Adrenal gland (tissue), 12 donors: Measurements from ENCODE around the gene TNS1. TPM values are rescaled to one million over a fixed set of nuclear protein-coding genes. Genes with fewer than 3 reads are reported as not detected.
A peak's percentile ranks its signal among the peaks of the same experiment; 100 is the strongest.

Experiments
- DNase-seq, 7 donors: peaks; one replicate each; pipeline ENCODE4 v3.0.0-alpha.2; 2019 to 2020
- H3K27ac ChIP-seq, 5 donors: fragments of 200-600 bp; sonication (generic) in 4 of 5; 1 replicate in 3 of 5; 2 replicates in 2 of 5; pipeline versions ENCODE4 v1.5.1 to v1.8.0; 2016 to 2020; ENCODE audit warnings: mild to moderate bottlenecking in 1 of 5
- H3K27me3 ChIP-seq: fragments of 200-600 bp; 2 replicates; pipeline ENCODE4 v1.8.0; 2021
- H3K36me3 ChIP-seq, 2 donors: fragments of 200-600 bp; replicated peaks in 1 of 2; 1 replicate in 1 of 2; 2 replicates in 1 of 2; pipeline versions ENCODE4 v1.5.1 to v1.8.0; 2018 to 2022
- H3K4me1 ChIP-seq, 2 donors: fragments of 200-600 bp; replicated peaks in 1 of 2; 1 replicate in 1 of 2; 2 replicates in 1 of 2; pipeline versions ENCODE4 v1.5.1 to v1.8.0; 2018 to 2021
- H3K4me3 ChIP-seq, 4 donors: fragments of 200-600 bp; sonication (generic) in 3 of 4; one replicate each; pipeline ENCODE4 v1.5.1; 2016 to 2018
- H3K9me3 ChIP-seq, 3 donors: fragments of 200-600 bp; sonication (generic) in 1 of 3; replicated peaks in 1 of 3; 1 replicate in 2 of 3; 2 replicates in 1 of 3; pipeline versions ENCODE4 v1.5.1 to v1.8.0; 2016 to 2021
- CTCF ChIP-seq, 6 experiments: fragments of 450-650 bp in 4 of 6; fragments of 200-600 bp in 2 of 6; sonication (generic) in 1 of 6; IDR thresholded peaks; 1 replicate in 5 of 6; 2 replicates in 1 of 6; pipeline versions ENCODE4 v1.5.1 to v1.8.0; 2016 to 2021; ENCODE audit warnings: antibody characterized with exemption in 6 of 6, mild to moderate bottlenecking in 2 of 6, moderate library complexity in 1 of 6
- POLR2A ChIP-seq, 2 donors: fragments of 450-650 bp; IDR thresholded peaks; one replicate each; pipeline ENCODE4 v1.6.1; 2017; ENCODE audit warnings: antibody characterized with exemption in 2 of 2, mild to moderate bottlenecking in 2 of 2, moderate library complexity in 1 of 2
- WGBS, 4 donors: extraction: QIAGEN DNeasy Blood & Tissue Kit in 2 of 4; methylation state at CpG; one replicate each; pipeline versions ENCODE4 v1.1.5 to v1.1.7; 2013 to 2017; 5-methylcytosine and 5-hydroxymethylcytosine counted together
- intact Hi-C, 2 donors: fragments of 100-400 bp; cut with DNase I; formaldehyde crosslinking; loops; one replicate each; pipeline versions ENCODE4 v1.14.1 to v1.15.0; 2022 to 2023
- polyA plus RNA-seq, 3 donors: library from polyadenylated mRNA; stranded (reverse); fragments of 200-250 nt in 2 of 3; fragments of 350-450 nt in 1 of 3; fragmentation: Illumina TruSeq in 1 of 3; extraction: RNeasy Lipid Tissue Mini Kit (QIAGEN cat#74804) in 1 of 3; gene quantifications; one replicate each; pipeline ENCODE4 v1.2.3, GENCODE V29; 2013 to 2014
- total RNA-seq, 9 donors: library from RNA; depleted of rRNA in 4 of 9; stranded (reverse); fragments of >200 nt in 4 of 9; fragments of 120-200 nt in 1 of 9; fragmentation: NEBNext Ultra II Directional in 1 of 9; extraction: Animal tissue kit (Norgen Biotek cat#: 25700) in 1 of 9; gene quantifications; one replicate each; pipeline versions ENCODE4 v1.1.0 to v1.2.4, GENCODE V29; 2013 to 2023
- donor health status: healthy with polysubstance abuse.
- donor health status: Bipolar disorder and iron deficiency.
- donor health status: DM: yes; HTN: yes; CAD: no.
- donor health status: DM: no; HTN: no; CAD: no.
- donor health status: DM: no; HTN: no; CAD: no.
- donor health status: DM: yes; HTN: yes; CAD: no.

The TNS1 gene
- total and polyA plus RNA-seq, 12 donors = 34.1 to 341 (median 252) TPM

GRCh38 chr2:217797165-217797564, 205.6 kb downstream of the TNS1 start:
- Histone ChIP-seq H3K4me1 (peaks cover 0 to 9% of the 10 kb centered on the region in 2 donors), H3K9me3 (no peaks in the 10 kb centered on the region), H3K27me3 (no peaks in the 10 kb centered on the region), H3K36me3 (peaks cover 0 to 11% of the 10 kb centered on the region in 2 donors), H3K27ac (peak overlapping the region in 3 of 5 donors; percentile 11 to 57 (median 49)), H3K4me3 (no peak overlapping the region)
- TF ChIP-seq CTCF (IDR thresholded peaks at IDR 0.05) (no peak), POLR2A (IDR thresholded peaks at IDR 0.05) (no peak)
- WGBS, 4 donors = 32 to 61% (median 48%) methylated on average over 2 to 3 of the region's 3 CpGs
- DNase-seq = peak in 3 of 7 donors; percentile 15 to 57 (median 32)
- intact Hi-C loops = no loop called here

DNA sequence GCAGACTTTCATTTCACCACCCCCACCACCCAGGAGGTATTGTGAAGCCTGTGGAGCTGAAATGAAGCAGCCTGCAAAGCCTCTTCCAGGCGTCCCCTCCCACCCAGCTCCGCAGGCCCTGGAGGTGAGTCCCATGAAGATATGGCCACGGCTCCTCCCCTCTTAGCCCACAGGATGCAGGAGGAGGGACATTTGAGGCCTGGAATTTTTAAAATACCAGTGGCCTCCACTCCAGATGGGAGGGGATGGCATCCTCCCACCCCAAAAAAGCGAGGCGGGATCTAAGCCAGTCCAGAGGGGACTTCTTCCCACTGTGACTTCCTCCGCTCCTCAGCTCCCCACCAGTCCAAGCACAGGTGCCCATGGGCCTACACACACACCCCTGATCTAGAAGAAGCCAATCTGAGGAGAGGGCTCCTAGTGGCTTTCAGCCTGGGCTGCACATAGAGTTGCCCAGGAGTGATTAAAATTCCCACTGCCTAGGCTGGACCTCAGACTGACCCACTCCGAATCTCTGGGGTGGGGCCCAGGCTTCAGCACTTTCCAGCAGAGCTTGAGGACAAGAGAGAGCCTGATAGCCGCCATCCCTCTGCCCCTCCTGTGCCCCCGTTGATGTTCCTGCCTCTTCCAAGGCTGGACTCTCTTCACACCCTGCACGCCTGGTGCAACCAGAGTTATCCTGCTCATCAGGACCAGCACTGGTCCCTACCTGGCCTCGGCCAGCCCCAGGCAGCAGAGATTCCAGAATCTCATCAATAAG, 206.9 kb downstream of the TNS1 start:
- no peak overlapping the region for H3K4me3 ChIP-seq
- H3K4me1 ChIP-seq = peaks cover 0 to 17% of the 10 kb centered on the region in 2 donors
- peaks cover 0 to 5% of the 10 kb centered on the region in 2 donors for H3K36me3 ChIP-seq
- H3K9me3 ChIP-seq = no peaks in the 10 kb centered on the region
- H3K27me3 ChIP-seq = no peaks in the 10 kb centered on the region
- WGBS, 4 donors = 73 to 77% (median 75%) methylated on average over 8 to 11 of the region's 11 CpGs
- peak in 2 of 7 donors; percentile 27 to 54 for DNase-seq
- TF ChIP-seq CTCF (IDR thresholded peaks at IDR 0.05) (no peak), POLR2A (IDR thresholded peaks at IDR 0.05) (no peak)
- peak overlapping the region in 1 of 5 donors; percentile 65 for H3K27ac ChIP-seq
- intact Hi-C loops = no loop called here

- H3K27me3 ChIP-seq = no peaks in the 10 kb centered on the region
- TF ChIP-seq CTCF (IDR thresholded peaks at IDR 0.05) = no peak
- no peak for TF ChIP-seq POLR2A (IDR thresholded peaks at IDR 0.05)
- H3K4me3 ChIP-seq = no peak overlapping the region
- peaks cover 0 to 5% of the 10 kb centered on the region in 2 donors for H3K36me3 ChIP-seq
- 92 to 94% (median 93%) methylated on average over 2 to 5 of the region's 5 CpGs for WGBS, 4 donors
- DNase-seq = peak in 2 of 7 donors; percentile 19 to 49
- intact Hi-C loops = no loop called here
- H3K9me3 ChIP-seq = no peaks in the 10 kb centered on the region
- H3K4me1 ChIP-seq = peaks cover 0 to 25% of the 10 kb centered on the region in 2 donors
- peak overlapping the region in 1 of 5 donors; percentile 65 for H3K27ac ChIP-seq
Measured at GRCh38 chr2:217795067-217795466, 207.7 kb downstream of the TNS1 start.

DNA sequence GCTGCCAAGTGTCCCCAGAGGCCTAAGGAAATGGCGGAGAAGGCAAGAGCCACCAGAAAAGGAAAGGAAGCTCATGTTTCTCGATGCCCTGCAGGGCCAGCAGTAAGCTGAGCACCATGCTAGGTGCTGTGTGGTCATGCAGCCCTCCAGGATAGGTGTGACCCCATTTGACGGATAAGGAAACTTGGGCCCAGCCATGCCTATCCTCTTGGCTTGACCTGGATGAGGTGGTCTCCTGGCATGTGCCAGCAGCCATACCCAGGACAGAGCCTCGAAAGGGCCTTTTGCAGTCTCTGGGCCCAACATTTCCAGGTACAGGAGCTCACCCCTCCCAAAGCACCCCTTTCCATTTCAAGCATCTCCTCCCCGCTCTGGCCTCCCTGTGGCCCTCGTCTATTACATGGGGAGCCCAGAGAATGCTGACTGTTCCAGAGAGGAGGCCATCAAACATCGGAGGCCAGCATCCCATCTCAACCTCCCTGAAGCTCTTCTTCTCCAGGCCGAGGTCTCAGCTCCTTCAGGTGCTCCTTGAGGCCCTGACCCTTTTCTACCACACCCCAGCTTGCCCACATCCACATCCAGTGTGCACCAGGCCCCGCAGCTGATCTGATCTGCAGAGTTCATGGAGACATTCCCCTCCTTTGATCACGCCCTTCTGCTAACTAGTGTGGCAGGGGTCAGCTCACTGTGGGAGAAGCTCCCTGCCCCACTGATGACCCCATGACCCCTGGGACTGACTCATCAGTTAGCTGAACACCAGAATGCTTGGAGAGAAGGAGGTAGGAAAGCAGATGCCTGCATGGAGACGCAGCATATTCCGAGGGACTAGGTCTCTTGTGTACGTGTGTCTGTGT, 208.4 kb downstream of the TNS1 start:
- Histone ChIP-seq H3K36me3 (peaks cover 0 to 4% of the 10 kb centered on the region in 2 donors), H3K9me3 (no peaks in the 10 kb centered on the region), H3K4me1 (peaks cover 0 to 31% of the 10 kb centered on the region in 2 donors), H3K27me3 (no peaks in the 10 kb centered on the region), H3K4me3 (no peak overlapping the region), H3K27ac (peak overlapping the region in 2 of 5 donors; percentile 14 to 52)
- DNase-seq = peak in 2 of 7 donors; percentile 37 to 53
- TF ChIP-seq POLR2A (IDR thresholded peaks at IDR 0.05) = no peak
- TF ChIP-seq CTCF (IDR thresholded peaks at IDR 0.05) = no peak
- 82 to 90% (median 89%) methylated on average over 12 to 13 of the region's 13 CpGs for WGBS, 4 donors
- intact Hi-C loops = loop anchor here (5.0 kb wide), 2 partner anchors 93 to 198 kb away; no protein-coding TSS in a partner anchor
